Omental fat pad (tissue), 4 donors: Measurements from ENCODE around the gene RAB27A. TPM values are rescaled to one million over a fixed set of nuclear protein-coding genes. Genes with fewer than 3 reads are reported as not detected.

Source experiments
- ATAC-seq: fragments of 150-250 bp; one replicate; pipeline ENCODE4 v1.9.1; 2016; ENCODE audit warnings: mild to moderate bottlenecking, moderate library complexity; ENCODE audit not compliant: low FRiP score
- DNase-seq: peaks from one replicate; pipeline ENCODE4 v3.0.0-alpha.2; 2019; ENCODE audit warnings: low spot score
- total RNA-seq, 4 donors: library from RNA; depleted of rRNA; stranded (reverse); fragments of >200 nt; gene quantifications; one replicate each; pipeline ENCODE4 v1.1.0, GENCODE V29; 2016
- TF ChIP-seq, protein P1 (sequence below), 3 donors: fragments of 450-650 bp; IDR thresholded peaks; one replicate each; pipeline ENCODE4 v1.5.1; 2016 to 2017; ENCODE audit warnings: antibody characterized with exemption in 3 of 3, mild to moderate bottlenecking in 3 of 3, moderate library complexity in 2 of 3

RAB27A gene
- total RNA-seq, 4 donors from 2014 or later: 11.1 to 33.4 (median 19.8) TPM

DNA sequence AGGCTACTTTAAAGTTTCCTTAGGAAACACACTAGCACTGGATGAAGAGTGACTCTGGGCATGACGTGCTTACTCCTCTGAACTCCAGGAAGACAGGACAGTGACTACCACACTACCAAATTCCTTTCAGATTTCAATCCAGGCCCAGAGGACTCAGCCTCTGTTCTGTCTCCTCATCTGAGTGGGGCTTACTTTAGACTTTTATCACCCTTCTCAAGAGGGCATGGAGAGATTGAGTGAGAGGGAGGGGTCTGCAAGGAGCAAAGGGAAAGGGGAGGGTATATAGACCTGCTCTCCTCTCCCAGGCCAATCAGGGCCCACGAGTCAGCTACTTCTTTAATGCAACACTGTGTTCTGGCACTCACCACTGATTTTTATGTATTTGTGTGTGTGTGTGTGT is 63.5 kb downstream of the RAB27A start:
- ATAC-seq (no peak), DNase-seq (no peak)
- TF ChIP-seq, protein P1, sequence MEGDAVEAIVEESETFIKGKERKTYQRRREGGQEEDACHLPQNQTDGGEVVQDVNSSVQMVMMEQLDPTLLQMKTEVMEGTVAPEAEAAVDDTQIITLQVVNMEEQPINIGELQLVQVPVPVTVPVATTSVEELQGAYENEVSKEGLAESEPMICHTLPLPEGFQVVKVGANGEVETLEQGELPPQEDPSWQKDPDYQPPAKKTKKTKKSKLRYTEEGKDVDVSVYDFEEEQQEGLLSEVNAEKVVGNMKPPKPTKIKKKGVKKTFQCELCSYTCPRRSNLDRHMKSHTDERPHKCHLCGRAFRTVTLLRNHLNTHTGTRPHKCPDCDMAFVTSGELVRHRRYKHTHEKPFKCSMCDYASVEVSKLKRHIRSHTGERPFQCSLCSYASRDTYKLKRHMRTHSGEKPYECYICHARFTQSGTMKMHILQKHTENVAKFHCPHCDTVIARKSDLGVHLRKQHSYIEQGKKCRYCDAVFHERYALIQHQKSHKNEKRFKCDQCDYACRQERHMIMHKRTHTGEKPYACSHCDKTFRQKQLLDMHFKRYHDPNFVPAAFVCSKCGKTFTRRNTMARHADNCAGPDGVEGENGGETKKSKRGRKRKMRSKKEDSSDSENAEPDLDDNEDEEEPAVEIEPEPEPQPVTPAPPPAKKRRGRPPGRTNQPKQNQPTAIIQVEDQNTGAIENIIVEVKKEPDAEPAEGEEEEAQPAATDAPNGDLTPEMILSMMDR (IDR thresholded peaks at IDR 0.05): no peak

GRCh38 chr15:55224892-55225291 is 64.7 kb downstream of the RAB27A start:
- no peak for ATAC-seq
- TF ChIP-seq, protein P1 (IDR thresholded peaks at IDR 0.05): no peak
- no peak for DNase-seq

DNA sequence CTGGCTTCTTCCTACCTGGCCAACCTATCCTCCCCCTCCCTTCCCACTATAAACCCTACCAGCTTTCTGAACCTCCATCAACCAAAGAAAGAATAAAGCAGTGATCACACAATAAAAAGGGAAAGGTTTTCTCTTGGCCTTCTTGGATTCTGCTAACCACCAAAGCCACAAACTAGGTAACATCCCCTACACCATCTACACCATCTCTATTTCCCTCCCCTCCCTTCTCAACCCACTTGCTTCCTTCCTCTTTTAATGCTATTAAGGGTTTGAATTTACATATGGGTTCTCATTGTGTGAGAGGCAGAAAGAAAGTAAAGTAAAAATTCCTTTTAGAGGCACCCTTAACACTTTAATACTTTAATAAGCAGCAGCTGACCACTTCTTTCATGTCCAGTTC is 67.0 kb downstream of the RAB27A start:
- no peak for DNase-seq
- no peak for ATAC-seq
- TF ChIP-seq, protein P1 (IDR thresholded peaks at IDR 0.05): no peak

DNA sequence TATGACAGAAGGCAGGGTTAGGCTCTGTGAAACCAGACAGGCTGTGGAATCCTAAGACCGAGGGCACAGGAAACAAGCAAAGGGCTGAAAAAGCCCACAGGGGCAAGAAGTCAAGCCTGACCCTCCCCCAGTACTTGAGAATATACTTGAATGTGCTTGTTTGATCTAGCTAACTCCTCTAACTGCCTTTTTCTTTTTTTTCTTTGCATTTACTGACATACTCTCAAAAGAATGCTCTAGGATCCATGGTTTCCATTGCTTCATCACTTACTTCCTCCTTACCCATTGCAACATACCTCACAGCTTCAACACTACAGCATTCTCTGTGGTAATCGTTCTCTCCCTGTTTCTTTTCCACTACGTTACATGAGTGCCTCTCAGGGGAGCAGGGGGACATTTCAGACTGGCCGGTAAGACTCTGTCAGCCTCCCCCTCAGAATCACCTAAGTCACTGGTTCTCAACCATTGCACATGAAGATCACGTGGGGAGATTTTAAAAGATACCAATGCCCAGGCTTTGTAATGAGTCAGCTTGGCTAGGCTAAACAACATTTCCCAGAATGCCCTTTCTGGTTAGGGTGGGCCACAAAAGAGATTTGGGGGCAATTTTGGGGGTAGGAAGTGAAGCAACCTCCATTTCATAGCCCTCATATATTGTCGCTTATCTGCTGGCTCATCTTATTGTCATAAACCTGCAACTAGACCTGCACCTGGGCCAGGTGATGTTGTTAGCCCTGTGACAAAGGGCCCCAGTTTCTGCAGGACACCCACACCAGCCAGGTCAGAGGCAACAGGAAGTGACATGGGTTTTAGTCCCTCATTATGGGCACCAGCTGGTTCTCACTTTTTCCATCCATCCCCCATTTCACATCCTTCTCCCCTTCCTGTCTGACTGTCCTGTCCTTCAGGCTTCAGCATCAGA is 68.3 kb downstream of the RAB27A start:
- ATAC-seq: peak; percentile 81
- DNase-seq: no peak
- TF ChIP-seq, protein P1 (IDR thresholded peaks at IDR 0.05): no peak

GRCh38 chr15:55220606-55221005 is 69.0 kb downstream of the RAB27A start:
- ATAC-seq (no peak), DNase-seq (no peak)
- TF ChIP-seq, protein P1 (IDR thresholded peaks at IDR 0.05): no peak

DNA sequence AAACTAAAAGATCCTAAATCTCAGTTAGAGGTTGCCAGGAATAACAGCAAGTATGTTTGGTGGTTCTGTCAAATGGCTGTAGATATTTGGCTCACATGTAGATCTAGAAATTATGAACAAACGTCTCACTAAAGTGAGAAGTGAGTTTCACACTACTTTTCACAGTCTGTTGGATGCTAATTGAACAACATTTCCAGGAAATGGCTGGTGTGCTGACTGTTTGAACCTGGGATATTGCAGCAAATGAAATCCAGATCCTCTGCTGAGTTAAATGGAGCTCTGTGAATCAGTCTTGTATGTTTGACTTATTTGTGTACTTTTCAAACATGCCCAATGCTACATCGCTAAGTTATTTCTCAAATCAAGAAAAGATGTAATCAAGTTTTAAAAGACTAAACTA is 71.6 kb downstream of the RAB27A start:
- DNase-seq (no peak), ATAC-seq (no peak)
- TF ChIP-seq, protein P1 (IDR thresholded peaks at IDR 0.05): no peak

DNA sequence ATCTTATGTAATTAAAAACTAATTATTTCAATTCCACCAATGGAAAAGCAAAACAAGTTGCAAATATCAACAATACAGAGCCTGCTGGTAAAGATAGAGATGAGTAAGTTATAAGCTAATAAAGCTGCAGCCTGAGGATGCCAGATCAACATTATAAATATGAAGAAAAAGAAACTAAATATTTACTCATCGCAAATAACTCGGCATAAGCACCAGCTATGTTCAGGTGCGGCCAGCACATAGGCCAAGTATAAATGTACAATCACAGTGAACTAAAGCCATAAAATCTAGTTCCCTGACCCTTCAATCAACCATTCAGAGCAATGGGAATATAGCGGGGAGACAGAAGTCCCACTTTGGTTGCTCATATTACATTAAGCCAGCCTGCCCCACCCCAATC is 85.1 kb downstream of the RAB27A start:
- TF ChIP-seq, protein P1 (IDR thresholded peaks at IDR 0.05): no peak
- DNase-seq (no peak), ATAC-seq (no peak)
